HG02970 (cell line): ENCODE results near the gene DUOXA1.
A peak's percentile ranks its signal among the peaks of the same experiment; 100 is the strongest.

ENCODE experiments used
- ATAC-seq: cut with Tn5 transposase; IDR thresholded peaks from one replicate; pipeline ENCODE4 v1.9.1; 2021; ENCODE audit warnings: mild to moderate bottlenecking, moderate library complexity, moderate number of reproducible peaks; ENCODE audit not compliant: unreplicated experiment, low FRiP score

Gene DUOXA1

DNA sequence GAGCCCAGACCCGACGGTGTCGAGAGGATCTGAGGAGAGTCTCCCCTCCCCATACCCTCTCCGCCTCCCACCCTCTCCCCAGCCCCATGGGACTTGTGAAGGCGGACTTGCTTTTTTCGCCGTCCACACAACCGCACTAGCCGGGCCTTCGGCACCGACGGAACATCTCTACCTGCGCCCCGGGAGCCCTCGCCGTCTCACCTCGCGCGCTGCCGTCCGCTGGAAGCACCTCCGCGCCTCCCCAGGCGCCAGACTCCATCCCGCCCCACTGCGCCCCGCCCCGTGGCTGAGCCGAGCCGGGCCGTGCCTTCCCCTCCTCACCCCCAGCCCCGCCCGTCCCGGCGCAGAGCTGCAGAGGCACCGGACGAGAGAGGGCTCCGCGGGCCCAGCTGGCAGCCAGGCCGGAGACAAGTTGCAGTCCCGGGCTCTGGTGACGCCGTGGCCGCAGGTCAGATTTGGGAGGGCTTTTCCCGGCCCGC lies at the start of gene DUOXA1, which contains the start of gene DUOX1:
Gene DUOXA1, minus strand, starts transcription at position 229 of the 479 bp plus-strand sequence. CDS start 6,865 bp downstream, outside the sequence.
Gene DUOX1, plus strand, starts transcription at position 344 of the 479 bp plus-strand sequence. CDS start 1,973 bp downstream, outside the sequence.
- ATAC-seq = no peak

DNA sequence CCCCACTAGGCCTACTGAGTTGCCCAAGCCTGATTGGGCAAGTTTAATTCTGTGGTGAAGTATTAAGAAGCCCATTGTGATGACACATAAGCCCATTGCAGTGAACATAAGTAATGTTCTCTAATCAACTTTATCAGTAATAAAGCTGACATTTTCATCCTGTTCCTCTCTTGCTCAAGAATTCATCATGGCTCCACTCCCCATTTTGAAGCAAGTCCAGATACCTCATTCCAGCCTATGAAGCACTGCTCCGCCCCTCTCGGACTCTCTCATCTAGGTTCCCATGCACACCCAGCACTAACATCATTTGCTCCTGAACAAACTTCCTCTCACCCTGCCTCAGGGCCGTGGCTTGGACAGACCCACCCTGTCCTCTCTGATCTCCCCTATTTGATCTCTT lies 47.6 kb upstream of the DUOXA1 start:
- ATAC-seq = no peak

DNA sequence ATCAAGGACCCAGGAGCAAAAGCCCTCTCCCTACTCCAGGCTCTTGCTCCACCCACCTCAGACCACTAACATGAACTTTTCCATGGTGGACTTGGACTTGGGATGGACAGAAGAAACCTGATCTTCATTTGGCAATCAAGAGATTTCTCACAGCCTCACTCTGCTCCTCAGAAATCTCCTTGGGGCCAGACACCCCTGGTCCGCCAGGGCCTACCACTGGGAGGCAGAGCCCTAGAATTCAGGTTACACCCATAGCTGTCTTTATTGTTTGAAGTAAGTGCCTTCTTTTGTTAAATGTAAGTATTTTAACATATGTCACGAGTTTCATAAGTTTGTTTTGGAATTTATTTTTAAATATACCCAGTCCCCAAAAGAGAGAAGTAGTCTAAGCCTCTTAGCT lies 44.9 kb upstream of the DUOXA1 start:
- ATAC-seq = no peak

DNA sequence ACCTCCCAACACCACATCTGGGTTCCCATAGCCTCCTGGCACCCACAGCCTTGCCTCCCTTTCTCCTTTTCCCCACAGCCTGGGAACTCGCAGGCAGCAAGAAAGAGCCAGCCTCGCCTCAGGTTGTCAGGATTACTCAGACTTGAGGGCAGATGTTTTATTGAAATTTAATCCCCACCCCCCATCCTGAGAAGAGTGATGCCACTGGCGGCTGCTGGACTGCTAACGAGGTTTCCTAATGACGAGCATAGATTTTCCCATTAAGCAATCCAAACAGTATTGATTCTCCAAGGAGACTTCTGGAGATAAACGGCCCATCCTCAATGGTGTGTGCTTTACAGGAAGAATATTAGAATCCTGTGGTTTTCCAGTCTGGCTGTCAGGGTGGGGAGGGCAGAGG lies 44.4 kb upstream of the DUOXA1 start:
- no peak for ATAC-seq

GRCh38 chr15:45171912-45172311 lies 42.2 kb upstream of the DUOXA1 start:
- ATAC-seq = no peak

DNA sequence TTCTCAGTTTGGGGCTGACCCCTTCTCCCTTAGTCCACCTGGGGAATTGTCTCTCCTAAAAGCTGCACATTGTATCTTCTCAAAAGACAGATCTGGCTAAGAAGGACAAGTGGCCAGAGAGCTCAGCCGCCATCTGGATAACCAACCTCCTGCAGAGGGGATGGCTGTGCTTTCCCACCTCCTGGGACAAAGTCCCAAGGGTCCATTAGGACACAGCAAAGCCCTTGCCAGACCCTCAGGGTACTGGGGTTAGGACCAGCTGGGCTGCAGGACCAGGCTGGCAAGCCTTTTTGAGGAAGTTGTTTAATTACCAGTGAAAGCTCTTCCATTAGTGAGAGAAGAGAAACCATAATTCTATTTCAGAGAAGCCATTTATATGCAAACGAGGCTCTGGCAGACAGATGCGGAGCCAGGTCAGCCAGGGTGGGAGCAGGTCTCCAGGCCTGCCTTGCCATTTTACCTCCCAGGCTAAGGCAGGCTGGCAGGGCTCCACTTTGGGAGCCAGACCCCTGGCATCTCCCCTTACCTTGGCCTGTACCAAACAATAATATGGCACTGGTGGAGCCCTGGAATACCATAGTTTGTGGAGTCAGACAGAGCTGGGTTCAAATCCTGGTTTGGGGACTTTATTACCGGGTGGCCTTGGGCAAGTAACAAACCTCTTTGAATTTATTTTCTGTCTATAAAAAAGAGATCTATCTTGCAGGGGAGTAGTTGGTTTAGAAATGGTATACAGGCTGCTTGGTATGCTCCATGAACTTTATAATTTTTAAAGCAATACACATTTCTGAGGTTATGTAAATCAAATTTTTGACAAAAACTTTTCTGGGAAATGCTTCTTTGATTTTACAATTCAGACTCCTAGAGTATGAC lies 40.2 kb upstream of the DUOXA1 start:
- ATAC-seq = no peak

DNA sequence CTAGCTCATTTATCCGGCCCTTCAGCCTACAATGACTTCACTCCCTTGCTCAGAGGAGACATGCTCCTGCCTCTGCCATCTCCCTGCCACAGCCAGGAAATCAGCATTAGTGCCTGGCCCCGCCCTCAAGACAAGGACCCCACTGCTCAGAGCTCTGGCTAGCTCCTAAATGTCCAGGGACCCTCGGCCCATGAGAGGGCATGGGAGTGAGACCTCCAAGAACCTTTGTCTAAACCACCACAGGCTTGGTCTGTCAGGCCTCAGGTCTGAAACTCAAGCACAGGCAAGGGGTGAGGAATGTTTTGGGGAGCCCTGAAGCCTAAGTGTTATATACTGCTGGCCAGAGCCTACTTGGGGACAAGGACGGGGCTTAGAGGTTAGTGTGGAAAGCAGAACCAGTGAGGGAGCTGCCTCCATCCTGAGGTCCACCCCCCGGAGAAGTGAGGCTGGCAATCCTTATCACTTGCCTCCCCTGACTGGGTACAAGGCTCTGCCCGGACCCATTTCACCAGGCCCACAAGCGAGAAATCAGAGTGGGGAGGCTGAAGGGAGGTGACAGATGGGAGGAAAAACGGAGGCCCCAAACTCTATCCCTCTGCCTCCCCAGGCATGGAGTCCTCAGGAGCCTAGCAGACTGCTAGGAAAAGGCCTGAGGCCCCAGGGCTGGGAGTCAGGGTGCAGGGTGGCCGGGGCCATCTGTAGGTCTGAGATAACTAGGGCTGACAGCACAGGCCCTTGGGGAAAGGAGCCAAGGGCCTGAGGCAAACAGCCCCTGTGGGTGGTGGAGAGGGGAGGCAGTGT lies 39.3 kb upstream of the DUOXA1 start:
- no peak for ATAC-seq

DNA sequence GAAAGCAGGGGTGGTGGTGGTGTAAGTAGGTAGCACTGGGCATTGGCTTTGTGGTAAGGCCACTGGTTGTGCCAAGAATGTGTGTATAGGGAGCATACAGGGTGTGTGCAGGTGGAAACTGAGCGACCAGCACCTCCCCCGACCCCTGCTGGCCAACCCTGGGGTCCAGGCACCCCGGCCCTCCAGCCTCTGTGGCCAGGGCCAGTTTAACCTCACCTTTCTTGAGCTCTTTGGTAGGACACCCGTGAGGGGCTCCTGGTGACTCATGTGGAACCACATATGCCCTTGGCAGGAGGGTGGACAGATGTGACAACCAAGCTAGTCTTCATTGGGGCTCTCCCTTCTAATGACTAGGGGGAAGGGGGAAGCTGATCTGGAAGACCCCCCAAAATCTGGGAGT lies 38.6 kb upstream of the DUOXA1 start:
- no peak for ATAC-seq

DNA sequence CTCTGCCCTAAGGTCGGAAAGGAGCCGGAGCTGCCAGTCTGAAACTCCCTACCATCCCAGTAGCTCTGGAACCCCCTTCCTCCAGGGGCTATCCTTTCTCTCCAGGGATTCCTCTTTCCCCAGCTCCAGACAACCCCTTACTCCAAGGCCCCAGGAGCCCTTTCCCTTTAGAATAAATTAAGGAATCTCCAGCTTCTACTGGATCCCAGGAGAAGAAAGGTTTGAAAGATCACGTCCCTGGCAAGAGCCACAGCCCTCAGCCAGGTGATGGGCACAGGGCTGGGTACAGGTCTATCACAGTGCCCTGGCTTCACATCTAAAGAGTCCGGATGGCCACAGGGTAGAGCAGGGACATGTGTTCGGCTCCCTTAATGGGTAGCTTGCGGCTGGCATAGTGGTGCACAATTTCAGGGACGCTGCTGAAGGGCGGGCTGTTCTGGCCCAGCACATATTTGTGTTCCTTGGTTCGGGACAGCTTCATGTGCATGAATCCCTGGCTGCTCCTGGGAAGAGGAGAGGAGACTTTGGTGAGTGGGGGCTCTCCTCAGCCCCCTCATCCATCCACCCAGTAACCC lies 38.0 kb upstream of the DUOXA1 start:
- no peak for ATAC-seq

- ATAC-seq = peak; percentile 64
These were observed 37.4 kb upstream of the DUOXA1 start for GRCh38 chr15:45166834-45167630.

GRCh38 chr15:45165536-45165935 lies 35.9 kb upstream of the DUOXA1 start:
- ATAC-seq = no peak

- ATAC-seq = no peak
These were observed 35.2 kb upstream of the DUOXA1 start for GRCh38 chr15:45164914-45165313.

GRCh38 chr15:45163508-45163856 lies 33.8 kb upstream of the DUOXA1 start:
- no peak for ATAC-seq

GRCh38 chr15:45162771-45163507 lies 33.3 kb upstream of the DUOXA1 start:
- no peak for ATAC-seq

GRCh38 chr15:45161666-45162065 lies 32.0 kb upstream of the DUOXA1 start:
- ATAC-seq = no peak

GRCh38 chr15:45157974-45158373 lies 28.3 kb upstream of the DUOXA1 start:
- no peak for ATAC-seq

GRCh38 chr15:45156744-45157455 lies 27.2 kb upstream of the DUOXA1 start:
- no peak for ATAC-seq

- no peak for ATAC-seq
These were observed 26.1 kb upstream of the DUOXA1 start for GRCh38 chr15:45155739-45156138.
